Stimulated activated naive B cell treated with anti-CD40 and anti-IgM and Interleukin-4, amounts not matched to agents 10 μg/mL and 1 μg/mL and 100 μg/mL, for 72 hours (primary cell): ENCODE results near the gene GSTO2.

Experiments
- ATAC-seq, 2 donors: fragments of 150-1000 bp; cut with Tn5 transposase; replicated peaks; 2 replicates each; pipeline ENCODE4 v1.10.0; 2021; ENCODE audit warnings: moderate library complexity in 1 of 2
- DNase-seq: peaks from one replicate; pipeline ENCODE4 v3.0.0; 2021
- H3K27ac Mint-ChIP-seq: one replicate; pipeline ENCODE4 v1.8.0; 2022; ENCODE audit warnings: mild to moderate bottlenecking, mixed read lengths
- H3K27me3 Mint-ChIP-seq, 2 donors: one replicate each; pipeline ENCODE4 v1.8.0; 2022; ENCODE audit warnings: mixed read lengths in 2 of 2
- H3K36me3 Mint-ChIP-seq, 2 donors: one replicate each; pipeline ENCODE4 v1.8.0; 2022; ENCODE audit warnings: mixed read lengths in 2 of 2, mild to moderate bottlenecking in 1 of 2
- H3K4me1 Mint-ChIP-seq, 2 donors: one replicate each; pipeline ENCODE4 v1.8.0; 2022; ENCODE audit warnings: mixed read lengths in 2 of 2, mild to moderate bottlenecking in 1 of 2
- H3K4me3 Mint-ChIP-seq, 2 donors: one replicate each; pipeline ENCODE4 v1.8.0; 2022; ENCODE audit warnings: mild to moderate bottlenecking in 2 of 2, mixed read lengths in 2 of 2, moderate library complexity in 1 of 2
- H3K9me3 Mint-ChIP-seq, 2 donors: one replicate each; pipeline ENCODE4 v1.8.0; 2022; ENCODE audit warnings: mixed read lengths in 2 of 2, mild to moderate bottlenecking in 1 of 2

The GSTO2 gene

GRCh38 chr10:104348601-104349000, 79.6 kb downstream of the GSTO2 start:
- ATAC-seq: no peak
- Mint-ChIP-seq H3K4me3 (no peak overlapping the region), H3K27me3 (no peaks in the 10 kb centered on the region), H3K27ac (peak overlapping the region; percentile 3), H3K9me3 (peaks cover 3 to 5% of the 10 kb centered on the region in 2 donors), H3K4me1 (peaks cover 9 to 27% of the 10 kb centered on the region in 2 donors), H3K36me3 (no peaks in the 10 kb centered on the region)
- no peak for DNase-seq

- no peak overlapping the region for H3K27ac Mint-ChIP-seq
- no peaks in the 10 kb centered on the region for H3K27me3 Mint-ChIP-seq
- ATAC-seq (peak; percentile 73 to 77), DNase-seq (no peak)
- H3K4me1 Mint-ChIP-seq: peaks cover 9 to 27% of the 10 kb centered on the region in 2 donors
- peaks cover 3 to 5% of the 10 kb centered on the region in 2 donors for H3K9me3 Mint-ChIP-seq
- no peak overlapping the region for H3K4me3 Mint-ChIP-seq
- no peaks in the 10 kb centered on the region for H3K36me3 Mint-ChIP-seq
Measured at GRCh38 chr10:104349623-104350126, 80.7 kb downstream of the GSTO2 start.

- DNase-seq (no peak), ATAC-seq (peak; percentile 64 to 69)
- H3K27me3 Mint-ChIP-seq: no peaks in the 10 kb centered on the region
- H3K36me3 Mint-ChIP-seq: no peaks in the 10 kb centered on the region
- peaks cover 3 to 5% of the 10 kb centered on the region in 2 donors for H3K9me3 Mint-ChIP-seq
- no peak overlapping the region for H3K27ac Mint-ChIP-seq
- no peak overlapping the region for H3K4me3 Mint-ChIP-seq
- peaks cover 9 to 27% of the 10 kb centered on the region in 2 donors for H3K4me1 Mint-ChIP-seq
Measured at GRCh38 chr10:104350127-104350635, 81.2 kb downstream of the GSTO2 start.

GRCh38 chr10:104351061-104351702, 82.2 kb downstream of the GSTO2 start:
- peak overlapping the region; percentile 89 for H3K27ac Mint-ChIP-seq
- no peaks in the 10 kb centered on the region for H3K27me3 Mint-ChIP-seq
- no peak for DNase-seq
- peak overlapping the region; percentile 49 to 60 for H3K4me3 Mint-ChIP-seq
- H3K36me3 Mint-ChIP-seq: no peaks in the 10 kb centered on the region
- H3K9me3 Mint-ChIP-seq: peaks cover 0 to 2% of the 10 kb centered on the region in 2 donors
- ATAC-seq: peak; percentile 55 to 61
- peaks cover 0 to 22% of the 10 kb centered on the region in 2 donors for H3K4me1 Mint-ChIP-seq

GRCh38 chr10:104351919-104352318, 82.9 kb downstream of the GSTO2 start:
- peak overlapping the region; percentile 17 for H3K27ac Mint-ChIP-seq
- H3K36me3 Mint-ChIP-seq: no peaks in the 10 kb centered on the region
- H3K4me3 Mint-ChIP-seq: peak overlapping the region in 1 of 2 donors; percentile 10
- peaks cover 0 to 22% of the 10 kb centered on the region in 2 donors for H3K4me1 Mint-ChIP-seq
- DNase-seq: no peak
- H3K27me3 Mint-ChIP-seq: no peaks in the 10 kb centered on the region
- peaks cover 0 to 2% of the 10 kb centered on the region in 2 donors for H3K9me3 Mint-ChIP-seq
- ATAC-seq: no peak

- H3K9me3 Mint-ChIP-seq: peaks cover 0 to 2% of the 10 kb centered on the region in 2 donors
- peak within 1 kb of the TSS; percentile 27 for H3K27ac Mint-ChIP-seq
- H3K36me3 Mint-ChIP-seq: no peaks in the 10 kb centered on the region
- ATAC-seq (peak; percentile 56 to 60), DNase-seq (peak; percentile 83)
- H3K4me3 Mint-ChIP-seq: no peak within 1 kb of the TSS
- H3K4me1 Mint-ChIP-seq: peaks cover 0 to 12% of the 10 kb centered on the region in 2 donors
- no peaks in the 10 kb centered on the region for H3K27me3 Mint-ChIP-seq
Measured at GRCh38 chr10:104353325-104354048, 84.5 kb downstream of the GSTO2 start, which contains the start of gene CFAP58. Gene CFAP58, plus strand, starts transcription at chr10:104353833. Its CDS starts 65 bp downstream, at chr10:104353898.
